ENCODE results near the gene TECR. TPM values are rescaled to one million over a fixed set of nuclear protein-coding genes. Genes with fewer than 3 reads are reported as not detected.
A peak's percentile ranks its signal among the peaks of the same experiment; 100 is the strongest.

TECR gene
- total RNA-seq, 1 experiment from 2014 or later: 164 TPM

- H3K56ac ChIP-seq (ENCODE audit: insufficient read length, low read depth, low read length): no peak overlapping the region
- Mint-ChIP-seq H3K4me1 (peaks cover 26 to 31% of the 10 kb centered on the region in 2 experiments), H3K9me3 (no peaks in the 10 kb centered on the region), H3K27me3 (ENCODE audit: low read depth) (peaks cover 1% of the 10 kb centered on the region; the same call in 1 of the 2 replicates), H3K4me3 (peak overlapping the region; percentile 91 to 94), H3K27ac (peak overlapping the region; percentile 39 to 72 (median 59); a peak in 3 of 7 replicates), H3K36me3 (ENCODE audit: insufficient read depth in 1 of 3, low read depth in 3 of 3) (peaks cover 27 to 36% (median 32%) of the 10 kb centered on the region in 3 experiments; a peak in 6 of 7 replicates)
- no peak overlapping the region for H4K5ac ChIP-seq (ENCODE audit: insufficient read length, low read depth, low read length)
- no CpG with 5 or more reads among the region's 32 CpGs for WGBS (ENCODE audit: extremely low coverage, insufficient read length, low lambda C conversion rate)
- DNase-seq: no peak
- H3K27me3 ChIP-seq (ENCODE audit: insufficient read depth, low read length): no peaks in the 10 kb centered on the region
- H2BK15ac ChIP-seq (ENCODE audit: low read depth, low read length): no peak overlapping the region
- H3K14ac ChIP-seq (ENCODE audit: insufficient read depth, low read length): no peak overlapping the region; the same call in 1 of the 2 replicates
- H3K79me2 ChIP-seq (ENCODE audit: insufficient read depth, low read length): peaks cover 14% of the 10 kb centered on the region; the same call in 1 of the 2 replicates
- peaks cover 9% of the 10 kb centered on the region for H3K79me1 ChIP-seq (ENCODE audit: insufficient read depth, low read depth, low read length, poor library complexity, severe bottlenecking)
- H3K9me3 ChIP-seq (ENCODE audit: control insufficient read depth, low read depth, low read length): no peaks in the 10 kb centered on the region
- H3K18ac ChIP-seq (ENCODE audit: insufficient read length, low read depth, low read length): no peak overlapping the region
- no peak overlapping the region for H2BK20ac ChIP-seq (ENCODE audit: low read depth, low read length, poor library complexity, severe bottlenecking)
- H2BK120ac ChIP-seq (ENCODE audit: low read depth, low read length, poor library complexity, severe bottlenecking): no peak overlapping the region
- H3K23ac ChIP-seq (ENCODE audit: insufficient read length, low read depth, low read length): no peak overlapping the region
- no peak overlapping the region for H2AFZ ChIP-seq (ENCODE audit: low read length)
- no peak overlapping the region for H2AK5ac ChIP-seq (ENCODE audit: insufficient read length, low read length)
- no peak overlapping the region for H4K91ac ChIP-seq (ENCODE audit: insufficient read length, low read depth, low read length)
- no peak overlapping the region for H3K4ac ChIP-seq (ENCODE audit: low read depth, low read length)
- TF ChIP-seq CTCF (conservative IDR thresholded peaks at IDR 0.05): no peak
- peaks cover 9% of the 10 kb centered on the region for H3K23me2 ChIP-seq (ENCODE audit: insufficient read length, low read depth, low read length, poor library complexity, severe bottlenecking)
- H4K20me1 ChIP-seq (ENCODE audit: control insufficient read depth, insufficient read depth, insufficient read length): no peaks in the 10 kb centered on the region
- no peak overlapping the region for H3T11ph ChIP-seq (ENCODE audit: low read length)
- H3K4me1 ChIP-seq (ENCODE audit: insufficient read depth, low read length): no peaks in the 10 kb centered on the region
- no peak overlapping the region for H2BK5ac ChIP-seq (ENCODE audit: insufficient read length, low read length)
- H2BK12ac ChIP-seq (ENCODE audit: insufficient read length, low read depth, low read length): no peak overlapping the region
- no peak overlapping the region for H4K8ac ChIP-seq (replicated peaks; ENCODE audit: insufficient read length, low read depth, low read length)
- no peak overlapping the region for H3K27ac ChIP-seq (ENCODE audit: insufficient read length, low read depth, low read length)
- H3K4me2 ChIP-seq (ENCODE audit: insufficient read depth, insufficient read length, low read length): peak overlapping the region; percentile 88
- H3K9ac ChIP-seq (ENCODE audit: extremely low read depth, insufficient read length, low read length): peak overlapping the region; percentile 80
These were observed 12.0 kb upstream of the TECR start for GRCh38 chr19:14517446-14517839.

Measured in H9 (cell line).